HG03097 (cell line): Measurements from ENCODE around the gene MRFAP1L1.

ENCODE experiments used
- ATAC-seq: cut with Tn5 transposase; IDR thresholded peaks from one replicate; pipeline ENCODE4 v1.9.1; 2021; ENCODE audit not compliant: unreplicated experiment, low FRiP score

Gene MRFAP1L1

GRCh38 chr4:6716958-6717655 lies 7.4 kb upstream of the MRFAP1L1 start:
- no peak for ATAC-seq

GRCh38 chr4:6716018-6716911 lies 6.6 kb upstream of the MRFAP1L1 start, which contains the start of gene BLOC1S4:
Gene BLOC1S4, plus strand, starts transcription at chr4:6716174. Its CDS starts 36 bp downstream, at chr4:6716210.
- peak; percentile 79 for ATAC-seq

- no peak for ATAC-seq
Measured at GRCh38 chr4:6715704-6716017, 6.0 kb upstream of the MRFAP1L1 start.

GRCh38 chr4:6714954-6715353 lies 5.3 kb upstream of the MRFAP1L1 start:
- ATAC-seq, result no peak

- ATAC-seq, result no peak
Measured at GRCh38 chr4:6710996-6711395, 1.3 kb upstream of the MRFAP1L1 start.

GRCh38 chr4:6710282-6710681 lies 617 bp upstream of the MRFAP1L1 start:
- no peak for ATAC-seq

- ATAC-seq, result no peak
Measured at GRCh38 chr4:6706173-6706572, 3.5 kb downstream of the MRFAP1L1 start.

GRCh38 chr4:6705646-6706045 lies 4.0 kb downstream of the MRFAP1L1 start:
- no peak for ATAC-seq

GRCh38 chr4:6703786-6704185 lies 5.9 kb downstream of the MRFAP1L1 start:
- ATAC-seq, result no peak

- no peak for ATAC-seq
Measured at GRCh38 chr4:6702761-6703160, 6.9 kb downstream of the MRFAP1L1 start.

- no peak for ATAC-seq
Measured at GRCh38 chr4:6701371-6701770, 8.3 kb downstream of the MRFAP1L1 start.

GRCh38 chr4:6699903-6700302 lies 9.8 kb downstream of the MRFAP1L1 start:
- no peak for ATAC-seq

- no peak for ATAC-seq
Measured at GRCh38 chr4:6699388-6699787, 10.3 kb downstream of the MRFAP1L1 start.

GRCh38 chr4:6697131-6697530 lies 12.5 kb downstream of the MRFAP1L1 start:
- ATAC-seq, result no peak

- ATAC-seq, result no peak
Measured at GRCh38 chr4:6696611-6697010, 13.1 kb downstream of the MRFAP1L1 start.

GRCh38 chr4:6695660-6696610 lies 13.7 kb downstream of the MRFAP1L1 start:
- no peak for ATAC-seq

- ATAC-seq, result no peak
Measured at GRCh38 chr4:6694177-6694901, 15.3 kb downstream of the MRFAP1L1 start.

GRCh38 chr4:6693231-6694176 lies 16.2 kb downstream of the MRFAP1L1 start, which contains the start of gene S100P:
Gene S100P, plus strand, starts transcription at chr4:6693878. Its CDS starts 55 bp downstream, at chr4:6693933.
- no peak for ATAC-seq

GRCh38 chr4:6692806-6693205 lies 16.9 kb downstream of the MRFAP1L1 start:
- no peak for ATAC-seq
